H9 (cell line): ENCODE data around the gene EMP3. TPM values are rescaled to one million over a fixed set of nuclear protein-coding genes. Genes with fewer than 3 reads are reported as not detected.

Experiments
- DNase-seq: peaks from one replicate; pipeline ENCODE4 v3.0.0-alpha.2; 2017
- H2AFZ ChIP-seq: one replicate; pipeline ENCODE4 v1.6.1; 2013; ENCODE audit warnings: mild to moderate bottlenecking, low read length, control low read depth, moderate library complexity
- H2AK5ac ChIP-seq: 2 replicates; pipeline ENCODE4 v1.6.1; 2013; ENCODE audit warnings: low read length, control low read depth, mixed read lengths; ENCODE audit not compliant: insufficient read length
- H2BK120ac ChIP-seq: one replicate; pipeline ENCODE4 v1.6.1; 2013; ENCODE audit warnings: low read depth, mild to moderate bottlenecking, low read length, control low read depth, inconsistent platforms; ENCODE audit not compliant: poor library complexity, severe bottlenecking
- H2BK12ac ChIP-seq: 2 replicates; pipeline ENCODE4 v1.6.1; 2013; ENCODE audit warnings: low read length, control low read depth, mixed read lengths, low read depth; ENCODE audit not compliant: insufficient read length
- H2BK15ac ChIP-seq: 2 replicates; pipeline ENCODE4 v1.6.1; 2013; ENCODE audit warnings: low read depth, low read length, control low read depth
- H2BK20ac ChIP-seq: one replicate; pipeline ENCODE4 v1.6.1; 2013; ENCODE audit warnings: low read depth, mild to moderate bottlenecking, low read length, control low read depth, inconsistent platforms; ENCODE audit not compliant: poor library complexity, severe bottlenecking
- H2BK5ac ChIP-seq: 2 replicates; pipeline ENCODE4 v1.6.1; 2013; ENCODE audit warnings: low read length, control low read depth, mixed read lengths; ENCODE audit not compliant: insufficient read length
- H3K14ac ChIP-seq: 2 replicates; pipeline ENCODE4 v1.6.1; 2013; ENCODE audit warnings: low read length, control low read depth; ENCODE audit not compliant: insufficient read depth
- H3K18ac ChIP-seq: 2 replicates; pipeline ENCODE4 v1.6.1; 2013; ENCODE audit warnings: low read depth, mild to moderate bottlenecking, mixed read lengths, low read length, control low read depth; ENCODE audit not compliant: insufficient read length
- H3K23ac ChIP-seq: 2 replicates; pipeline ENCODE4 v1.6.1; 2013; ENCODE audit warnings: low read length, control low read depth, mixed read lengths, low read depth; ENCODE audit not compliant: insufficient read length
- H3K23me2 ChIP-seq: 2 replicates; pipeline ENCODE4 v1.6.1; 2013; ENCODE audit warnings: low read depth, mild to moderate bottlenecking, mixed read lengths, low read length, control low read depth; ENCODE audit not compliant: insufficient read length, poor library complexity, severe bottlenecking
- H3K27ac ChIP-seq: 2 replicates; pipeline ENCODE4 v1.5.1; 2013; ENCODE audit warnings: low read length, control low read depth, mixed read lengths, low read depth; ENCODE audit not compliant: insufficient read length
- H3K27me3 ChIP-seq: 2 replicates; pipeline ENCODE4 v1.6.1; 2013; ENCODE audit warnings: low read length, control low read depth, inconsistent platforms; ENCODE audit not compliant: insufficient read depth
- H3K4ac ChIP-seq: 2 replicates; pipeline ENCODE4 v1.6.1; 2013; ENCODE audit warnings: low read depth, mild to moderate bottlenecking, control low read depth, inconsistent platforms, low read length, moderate library complexity
- H3K4me1 ChIP-seq: 2 replicates; pipeline ENCODE4 v1.6.1; 2013; ENCODE audit warnings: low read length, control low read depth, inconsistent platforms; ENCODE audit not compliant: insufficient read depth
- H3K4me2 ChIP-seq: 2 replicates; pipeline ENCODE4 v1.6.1; 2013; ENCODE audit warnings: low read length, control low read depth, mixed read lengths; ENCODE audit not compliant: insufficient read length, insufficient read depth
- H3K56ac ChIP-seq: 2 replicates; pipeline ENCODE4 v1.6.1; 2013; ENCODE audit warnings: low read depth, mild to moderate bottlenecking, mixed read lengths, low read length, control low read depth; ENCODE audit not compliant: insufficient read length
- H3K79me1 ChIP-seq: 2 replicates; pipeline ENCODE4 v1.6.1; 2013; ENCODE audit warnings: low read depth, mild to moderate bottlenecking, moderate library complexity, low read length, control low read depth, inconsistent platforms; ENCODE audit not compliant: insufficient read depth, poor library complexity, severe bottlenecking
- H3K79me2 ChIP-seq: 2 replicates; pipeline ENCODE4 v1.6.1; 2013; ENCODE audit warnings: low read length, control low read depth, inconsistent platforms; ENCODE audit not compliant: insufficient read depth
- H3K9ac ChIP-seq: 2 replicates; pipeline ENCODE4 v1.6.1; 2013; ENCODE audit warnings: low read length, control low read depth, mixed read lengths; ENCODE audit not compliant: insufficient read length; ENCODE audit errors: extremely low read depth
- H3K9me3 ChIP-seq: one replicate; pipeline ENCODE4 v1.6.1; 2013; ENCODE audit warnings: low read depth, low read length, inconsistent platforms; ENCODE audit not compliant: control insufficient read depth
- H3T11ph ChIP-seq: one replicate; pipeline ENCODE4 v1.6.1; 2013; ENCODE audit warnings: mild to moderate bottlenecking, low read length, control low read depth, inconsistent platforms
- H4K20me1 ChIP-seq: one replicate; pipeline ENCODE4 v1.6.1; 2013; ENCODE audit not compliant: control insufficient read depth, insufficient read length, insufficient read depth
- H4K5ac ChIP-seq: 2 replicates; pipeline ENCODE4 v1.6.1; 2013; ENCODE audit warnings: low read depth, mild to moderate bottlenecking, mixed read lengths, low read length, control low read depth; ENCODE audit not compliant: insufficient read length
- H4K8ac ChIP-seq: replicated peaks from 2 replicates; pipeline ENCODE4 v1.6.1; 2013; ENCODE audit warnings: low read length, control low read depth, mixed read lengths, low read depth; ENCODE audit not compliant: insufficient read length
- H4K91ac ChIP-seq: 2 replicates; pipeline ENCODE4 v1.6.1; 2013; ENCODE audit warnings: low read depth, mild to moderate bottlenecking, moderate library complexity, mixed read lengths, low read length, control low read depth; ENCODE audit not compliant: insufficient read length
- H3K27ac Mint-ChIP-seq, 3 experiments: 2 replicates in 2 of 3; 3 replicates in 1 of 3; pipeline ENCODE4 v1.8.0; 2020 to 2021; ENCODE audit warnings: mixed read lengths in 3 of 3, mild to moderate bottlenecking in 1 of 3, moderate library complexity in 1 of 3
- H3K27me3 Mint-ChIP-seq: 2 replicates; pipeline ENCODE4 v1.8.0; 2021; ENCODE audit warnings: low read depth, mild to moderate bottlenecking, moderate library complexity, mixed read lengths
- H3K36me3 Mint-ChIP-seq, 3 experiments: 2 replicates in 2 of 3; 3 replicates in 1 of 3; pipeline ENCODE4 v1.8.0; 2020 to 2021; ENCODE audit warnings: low read depth in 3 of 3, mixed read lengths in 3 of 3; ENCODE audit not compliant: insufficient read depth in 1 of 3
- H3K4me1 Mint-ChIP-seq, 2 experiments: 2 replicates each; pipeline ENCODE4 v1.8.0; 2020; ENCODE audit warnings: mixed read lengths in 2 of 2
- H3K4me3 Mint-ChIP-seq, 2 experiments: 2 replicates in 1 of 2; 3 replicates in 1 of 2; pipeline ENCODE4 v1.8.0; 2020 to 2021; ENCODE audit warnings: mild to moderate bottlenecking in 2 of 2, mixed read lengths in 2 of 2, moderate library complexity in 1 of 2
- H3K9me3 Mint-ChIP-seq, 2 experiments: 2 replicates in 1 of 2; 3 replicates in 1 of 2; pipeline ENCODE4 v1.8.0; 2020; ENCODE audit warnings: mild to moderate bottlenecking in 2 of 2, mixed read lengths in 2 of 2, moderate library complexity in 1 of 2
- WGBS: extraction: QIAGEN DNeasy Blood & Tissue Kit; methylation state at CpG from one replicate; pipeline ENCODE4 v1.1.7; 2013; ENCODE audit warnings: missing lambda C conversion rate, low lambda C conversion rate, mixed read lengths; ENCODE audit not compliant: insufficient read length; ENCODE audit errors: extremely low coverage; 5-methylcytosine and 5-hydroxymethylcytosine counted together
- total RNA-seq: library from RNA; stranded (reverse); gene quantifications from 2 replicates; pipeline ENCODE4 v1.2.1, GENCODE V29; 2021
- TF ChIP-seq, protein P1 (sequence below): fragments of 200-600 bp; sonication (generic); conservative IDR thresholded peaks from 3 replicates; pipeline ENCODE4 v1.8.0; 2021; ENCODE audit warnings: antibody characterized with exemption, mild to moderate bottlenecking

Gene EMP3
- total RNA-seq, 1 experiment from 2014 or later: 9.6 TPM

DNA sequence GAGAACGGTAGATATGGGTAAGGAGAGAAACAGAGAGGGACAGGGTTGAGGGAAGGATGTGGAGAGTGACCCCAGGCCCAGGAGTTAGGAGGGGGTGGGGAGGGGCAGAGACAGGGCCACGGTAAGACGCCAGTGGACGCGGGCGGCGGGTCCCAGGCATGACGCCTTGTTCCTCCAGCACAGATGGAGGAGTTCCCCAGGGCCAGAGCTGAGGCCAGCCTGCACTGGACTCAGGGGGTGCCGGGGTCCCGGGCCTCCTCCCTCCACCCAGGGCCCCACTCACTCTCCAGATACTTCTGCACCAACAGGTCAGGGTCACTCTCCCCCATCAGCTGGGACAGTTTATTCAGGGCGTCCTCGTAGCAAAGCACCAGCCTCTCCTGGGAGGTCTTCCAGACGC is 22.0 kb upstream of the EMP3 start:
- Histone ChIP-seq H3K79me2 (no peaks in the 10 kb centered on the region), H2BK12ac (no peak overlapping the region), H4K8ac (no peak overlapping the region), H3K4me2 (no peak overlapping the region), H3T11ph (no peak overlapping the region), H4K20me1 (no peaks in the 10 kb centered on the region), H2BK20ac (no peak overlapping the region), H3K4me1 (no peaks in the 10 kb centered on the region), H3K9me3 (no peaks in the 10 kb centered on the region), H3K14ac (no peak overlapping the region), H3K79me1 (no peaks in the 10 kb centered on the region), H3K18ac (no peak overlapping the region), H2AK5ac (no peak overlapping the region), H3K56ac (no peak overlapping the region), H2BK5ac (no peak overlapping the region), H3K23me2 (no peaks in the 10 kb centered on the region), H4K91ac (no peak overlapping the region), H4K5ac (no peak overlapping the region), H2BK15ac (no peak overlapping the region), H3K27me3 (no peaks in the 10 kb centered on the region), H3K27ac (no peak overlapping the region), H2BK120ac (no peak overlapping the region), H3K9ac (no peak overlapping the region), H3K4ac (no peak overlapping the region), H3K23ac (no peak overlapping the region), H2AFZ (no peak overlapping the region)
- TF ChIP-seq, protein P1, sequence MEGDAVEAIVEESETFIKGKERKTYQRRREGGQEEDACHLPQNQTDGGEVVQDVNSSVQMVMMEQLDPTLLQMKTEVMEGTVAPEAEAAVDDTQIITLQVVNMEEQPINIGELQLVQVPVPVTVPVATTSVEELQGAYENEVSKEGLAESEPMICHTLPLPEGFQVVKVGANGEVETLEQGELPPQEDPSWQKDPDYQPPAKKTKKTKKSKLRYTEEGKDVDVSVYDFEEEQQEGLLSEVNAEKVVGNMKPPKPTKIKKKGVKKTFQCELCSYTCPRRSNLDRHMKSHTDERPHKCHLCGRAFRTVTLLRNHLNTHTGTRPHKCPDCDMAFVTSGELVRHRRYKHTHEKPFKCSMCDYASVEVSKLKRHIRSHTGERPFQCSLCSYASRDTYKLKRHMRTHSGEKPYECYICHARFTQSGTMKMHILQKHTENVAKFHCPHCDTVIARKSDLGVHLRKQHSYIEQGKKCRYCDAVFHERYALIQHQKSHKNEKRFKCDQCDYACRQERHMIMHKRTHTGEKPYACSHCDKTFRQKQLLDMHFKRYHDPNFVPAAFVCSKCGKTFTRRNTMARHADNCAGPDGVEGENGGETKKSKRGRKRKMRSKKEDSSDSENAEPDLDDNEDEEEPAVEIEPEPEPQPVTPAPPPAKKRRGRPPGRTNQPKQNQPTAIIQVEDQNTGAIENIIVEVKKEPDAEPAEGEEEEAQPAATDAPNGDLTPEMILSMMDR: no peak
- H3K9me3 Mint-ChIP-seq: no peaks in the 10 kb centered on the region; a peak in 1 of 5 replicates
- H3K4me3 Mint-ChIP-seq: no peak overlapping the region
- H3K36me3 Mint-ChIP-seq: no peaks in the 10 kb centered on the region
- no peaks in the 10 kb centered on the region; a peak in 1 of 4 replicates for H3K4me1 Mint-ChIP-seq
- H3K27me3 Mint-ChIP-seq: peaks cover 3% of the 10 kb centered on the region; the same call in 1 of the 2 replicates
- WGBS: no CpG with 5 or more reads among the region's 13 CpGs
- H3K27ac Mint-ChIP-seq: no peak overlapping the region
- DNase-seq: no peak
